T-cell (primary cell): ENCODE measurements around the gene RHEB. TPM values are rescaled to one million over a fixed set of nuclear protein-coding genes. Genes with fewer than 3 reads are reported as not detected.

Experiments
- ATAC-seq, 4 experiments: fragments of 200-7000 bp in 3 of 4; fragments of 150-1000 bp in 1 of 4; cut with Tn5 transposase; replicated peaks in 1 of 4; 1 replicate in 3 of 4; 2 replicates in 1 of 4; pipeline ENCODE4 v1.10.0; 2021; ENCODE audit warnings: moderate library complexity in 3 of 4, mild to moderate bottlenecking in 2 of 4, moderate number of reproducible peaks in 1 of 4
- CTCF ChIA-PET, 2 donors: fragments of 300-600 bp; sonication (Branson Sonifier 250); formaldehyde crosslinking; loops; one replicate each; lab custom pipeline; 2022; ENCODE audit warnings: antibody characterized with exemption in 2 of 2; lab: Charles Lee
- POLR2A ChIA-PET, 2 donors: fragments of 300-600 bp; sonication (Branson Sonifier 250); formaldehyde crosslinking; loops; one replicate each; lab custom pipeline; 2022; ENCODE audit warnings: antibody characterized with exemption in 2 of 2; lab: Charles Lee
- DNase-seq, 35 experiments: peaks; one replicate each; pipeline versions ENCODE4 v3.0.0 to v3.0.0-alpha.2; 2013 to 2023
- H3K27ac ChIP-seq: one replicate; pipeline ENCODE4 v1.5.1; 2013; ENCODE audit warnings: low read length
- H3K27me3 ChIP-seq, 2 experiments: replicated peaks in 1 of 2; 1 replicate in 1 of 2; 2 replicates in 1 of 2; pipeline versions ENCODE4 v1.6.1 to v1.7.0; 2013; ENCODE audit warnings: low read length in 1 of 2, mixed read lengths in 1 of 2; ENCODE audit not compliant: control insufficient read depth in 2 of 2, insufficient read depth in 2 of 2; ENCODE audit errors: extremely low read depth in 1 of 2
- H3K36me3 ChIP-seq, 2 donors: 1 replicate in 1 of 2; 2 replicates in 1 of 2; pipeline versions ENCODE4 v1.6.1 to v1.7.0; 2013; ENCODE audit warnings: low read length in 1 of 2; ENCODE audit not compliant: control insufficient read depth in 2 of 2, insufficient read depth in 1 of 2; ENCODE audit errors: extremely low read depth in 1 of 2
- H3K4me1 ChIP-seq, 2 experiments: 1 replicate in 1 of 2; 2 replicates in 1 of 2; pipeline versions ENCODE4 v1.6.1 to v1.7.0; 2013; ENCODE audit warnings: low read length in 2 of 2, mixed read lengths in 1 of 2; ENCODE audit not compliant: insufficient read depth in 2 of 2, control insufficient read depth in 1 of 2; ENCODE audit errors: extremely low read depth in 1 of 2
- H3K4me3 ChIP-seq, 2 donors: 1 replicate in 1 of 2; 2 replicates in 1 of 2; pipeline versions ENCODE4 v1.5.1 to v1.7.0; 2013; ENCODE audit warnings: mild to moderate bottlenecking in 2 of 2, low read length in 1 of 2, moderate library complexity in 1 of 2; ENCODE audit not compliant: control insufficient read depth in 1 of 2; ENCODE audit errors: extremely low read depth in 1 of 2
- H3K9me3 ChIP-seq: 2 replicates; pipeline ENCODE4 v1.7.0; 2013
- H3K27ac Mint-ChIP-seq, 2 donors: one replicate each; pipeline ENCODE4 v1.8.0; 2020 to 2021; ENCODE audit warnings: mild to moderate bottlenecking in 2 of 2, mixed read lengths in 2 of 2
- H3K27me3 Mint-ChIP-seq, 2 donors: one replicate each; pipeline ENCODE4 v1.8.0; 2021 to 2022; ENCODE audit warnings: mixed read lengths in 2 of 2
- H3K36me3 Mint-ChIP-seq: one replicate; pipeline ENCODE4 v1.8.0; 2021; ENCODE audit warnings: mixed read lengths
- H3K4me1 Mint-ChIP-seq, 3 donors: one replicate each; pipeline ENCODE4 v1.8.0; 2020 to 2022; ENCODE audit warnings: mixed read lengths in 3 of 3, mild to moderate bottlenecking in 1 of 3
- H3K4me3 Mint-ChIP-seq, 3 donors: one replicate each; pipeline ENCODE4 v1.8.0; 2020 to 2022; ENCODE audit warnings: mild to moderate bottlenecking in 3 of 3, mixed read lengths in 3 of 3, moderate library complexity in 3 of 3
- H3K9me3 Mint-ChIP-seq, 3 donors: one replicate each; pipeline ENCODE4 v1.8.0; 2020 to 2022; ENCODE audit warnings: mixed read lengths in 3 of 3
- WGBS: methylation state at CpG from one replicate; pipeline ENCODE4 v1.1.5; 2013; ENCODE audit warnings: missing lambda C conversion rate; ENCODE audit not compliant: insufficient coverage; 5-methylcytosine and 5-hydroxymethylcytosine counted together
- total RNA-seq, 35 experiments: library from RNA in 6 of 35; stranded (reverse) in 6 of 35; fragments of 120-200 nt in 1 of 35; gene quantifications; one replicate each; pipeline versions ENCODE4 v1.2.1 to v1.2.4 and lab custom pipeline; 2013 to 2026

The RHEB gene
- total RNA-seq, 5 donors from 2014 or later (not counting 1 experiment from before 2014, with no cell fraction given), result 35.8 to 46.0 (median 41.6) TPM

GRCh38 chr7:151447901-151448260, 71.8 kb downstream of the RHEB start:
- CTCF ChIA-PET, result interaction anchor here (0.8 to 3.1 kb wide), 18 partner anchors 11 to 136 kb away, joined by 3 to 24 read pairs (median 7); partner anchors contain the start of gene NUB1 (in 1 of the 2)
- H3K4me3 Mint-ChIP-seq, result peak overlapping the region; percentile 67 to 72 (median 69)
- POLR2A ChIA-PET, result interaction anchor here in 1 of 2 donors (0.7 kb wide), 1 partner anchor 36 kb away, joined by 5 read pairs; no protein-coding TSS in a partner anchor
- Histone ChIP-seq H3K27me3 (peaks cover 0 to 20% of the 10 kb centered on the region in 2 experiments), H3K9me3 (no peaks in the 10 kb centered on the region), H3K36me3 (no peaks in the 10 kb centered on the region), H3K27ac (no peak overlapping the region), H3K4me3 (peak overlapping the region; percentile 56 to 71), H3K4me1 (peaks cover 0 to 21% of the 10 kb centered on the region in 2 experiments)
- no peak for DNase-seq
- WGBS, result 60% methylated on average over 9 of the region's 26 CpGs
- H3K36me3 Mint-ChIP-seq, result no peaks in the 10 kb centered on the region
- peaks cover 0 to 2% of the 10 kb centered on the region in 2 donors for H3K27me3 Mint-ChIP-seq
- H3K4me1 Mint-ChIP-seq, result peaks cover 4 to 25% (median 7%) of the 10 kb centered on the region in 3 donors
- H3K27ac Mint-ChIP-seq, result peak overlapping the region in 1 of 2 donors; percentile 66
- ATAC-seq, result no peak
- H3K9me3 Mint-ChIP-seq, result no peaks in the 10 kb centered on the region

GRCh38 chr7:151447312-151447711, 72.4 kb downstream of the RHEB start:
- Mint-ChIP-seq H3K4me3 (peak overlapping the region in 2 of 3 donors; percentile 3 to 67), H3K9me3 (no peaks in the 10 kb centered on the region), H3K27me3 (peaks cover 0 to 2% of the 10 kb centered on the region in 2 donors), H3K36me3 (no peaks in the 10 kb centered on the region), H3K27ac (no peak overlapping the region), H3K4me1 (peaks cover 6 to 31% (median 11%) of the 10 kb centered on the region in 3 donors)
- CTCF ChIA-PET, result interaction anchor here (0.7 to 3.1 kb wide), 8 partner anchors 18 to 132 kb away, joined by 4 to 24 read pairs (median 14); no protein-coding TSS in a partner anchor
- ATAC-seq (no peak), DNase-seq (no peak)
- POLR2A ChIA-PET, result interaction anchor here in 1 of 2 donors (0.7 kb wide), 1 partner anchor 35 kb away, joined by 5 read pairs; no protein-coding TSS in a partner anchor
- Histone ChIP-seq H3K4me3 (no peak overlapping the region), H3K9me3 (no peaks in the 10 kb centered on the region), H3K36me3 (no peaks in the 10 kb centered on the region), H3K4me1 (peaks cover 0 to 21% of the 10 kb centered on the region in 2 experiments), H3K27ac (no peak overlapping the region), H3K27me3 (peaks cover 0 to 20% of the 10 kb centered on the region in 2 experiments)
- WGBS, result 81% methylated on average over 8 of the region's 18 CpGs

- Mint-ChIP-seq H3K27ac (no peak overlapping the region), H3K4me3 (peak overlapping the region in 1 of 3 donors; percentile 28), H3K9me3 (no peaks in the 10 kb centered on the region), H3K27me3 (peaks cover 0 to 2% of the 10 kb centered on the region in 2 donors), H3K36me3 (no peaks in the 10 kb centered on the region), H3K4me1 (peaks cover 14 to 40% (median 17%) of the 10 kb centered on the region in 3 donors)
- H3K4me3 ChIP-seq, result no peak overlapping the region
- H3K4me1 ChIP-seq, result peaks cover 2 to 28% of the 10 kb centered on the region in 2 experiments
- H3K27ac ChIP-seq, result no peak overlapping the region
- no peak for ATAC-seq
- no peak for DNase-seq
- no peaks in the 10 kb centered on the region for H3K36me3 ChIP-seq
- peaks cover 0 to 17% of the 10 kb centered on the region in 2 experiments for H3K27me3 ChIP-seq
- no peaks in the 10 kb centered on the region for H3K9me3 ChIP-seq
- 100% methylated on average over 1 of the region's 2 CpGs for WGBS
- ChIA-PET POLR2A (no interaction called here), CTCF (no interaction called here)
These were observed 73.3 kb downstream of the RHEB start for GRCh38 chr7:151446412-151446811.

- ChIA-PET CTCF (interaction anchor here in 1 of 2 donors (0.6 kb wide), 1 partner anchor 218 kb away, joined by 3 read pairs; the partner anchor contains the start of gene ABCF2), POLR2A (no interaction called here)
- H3K27me3 Mint-ChIP-seq, result peaks cover 0 to 3% of the 10 kb centered on the region in 2 donors
- H3K4me3 Mint-ChIP-seq, result no peak overlapping the region
- H3K36me3 Mint-ChIP-seq, result no peaks in the 10 kb centered on the region
- H3K27ac ChIP-seq, result no peak overlapping the region
- DNase-seq (no peak), ATAC-seq (no peak)
- H3K4me3 ChIP-seq, result no peak overlapping the region
- no peaks in the 10 kb centered on the region for H3K9me3 ChIP-seq
- peaks cover 27 to 50% (median 32%) of the 10 kb centered on the region in 3 donors for H3K4me1 Mint-ChIP-seq
- H3K4me1 ChIP-seq, result peaks cover 13 to 45% of the 10 kb centered on the region in 2 experiments
- H3K9me3 Mint-ChIP-seq, result no peaks in the 10 kb centered on the region
- 100% methylated on average over 1 of the region's 1 CpG for whole genome bisulfite sequencing
- H3K36me3 ChIP-seq, result no peaks in the 10 kb centered on the region
- H3K27me3 ChIP-seq, result peaks cover 0 to 25% of the 10 kb centered on the region in 2 experiments
- H3K27ac Mint-ChIP-seq, result no peak overlapping the region
These were observed 75.1 kb downstream of the RHEB start for GRCh38 chr7:151444632-151445031.

GRCh38 chr7:151442776-151443496, 76.8 kb downstream of the RHEB start:
- H3K9me3 ChIP-seq, result no peaks in the 10 kb centered on the region
- peak overlapping the region in 1 of 3 donors; percentile 27 for H3K4me3 Mint-ChIP-seq
- POLR2A ChIA-PET, result interaction anchor here in 1 of 2 donors (0.6 kb wide), 2 partner anchors 86 to 112 kb away, joined by 4 to 6 read pairs; no protein-coding TSS in a partner anchor
- no peaks in the 10 kb centered on the region for H3K36me3 Mint-ChIP-seq
- no peak overlapping the region for H3K4me3 ChIP-seq
- H3K9me3 Mint-ChIP-seq, result no peaks in the 10 kb centered on the region
- peaks cover 0 to 1% of the 10 kb centered on the region in 2 donors for H3K27me3 Mint-ChIP-seq
- H3K27me3 ChIP-seq, result peaks cover 0 to 25% of the 10 kb centered on the region in 2 experiments
- no peaks in the 10 kb centered on the region for H3K36me3 ChIP-seq
- H3K4me1 ChIP-seq, result peaks cover 17 to 46% of the 10 kb centered on the region in 2 experiments
- H3K27ac Mint-ChIP-seq, result peak overlapping the region in 1 of 2 donors; percentile 79
- DNase-seq, result no peak
- ATAC-seq, result no peak
- WGBS, result no CpG with 5 or more reads among the region's 10 CpGs
- CTCF ChIA-PET, result interaction anchor here (0.5 to 0.8 kb wide), 4 partner anchors 62 to 494 kb away, joined by 4 to 7 read pairs (median 4); no protein-coding TSS in a partner anchor
- peaks cover 32 to 58% (median 40%) of the 10 kb centered on the region in 3 donors for H3K4me1 Mint-ChIP-seq
- H3K27ac ChIP-seq, result no peak overlapping the region
